ENCODE data around the gene SUSD3.
"Not testable (repeated sequence)": the region's sequence is repeated elsewhere in the genome, so short reads cannot be mapped to it uniquely, and the experiment has no call there.

Gene SUSD3

DNA sequence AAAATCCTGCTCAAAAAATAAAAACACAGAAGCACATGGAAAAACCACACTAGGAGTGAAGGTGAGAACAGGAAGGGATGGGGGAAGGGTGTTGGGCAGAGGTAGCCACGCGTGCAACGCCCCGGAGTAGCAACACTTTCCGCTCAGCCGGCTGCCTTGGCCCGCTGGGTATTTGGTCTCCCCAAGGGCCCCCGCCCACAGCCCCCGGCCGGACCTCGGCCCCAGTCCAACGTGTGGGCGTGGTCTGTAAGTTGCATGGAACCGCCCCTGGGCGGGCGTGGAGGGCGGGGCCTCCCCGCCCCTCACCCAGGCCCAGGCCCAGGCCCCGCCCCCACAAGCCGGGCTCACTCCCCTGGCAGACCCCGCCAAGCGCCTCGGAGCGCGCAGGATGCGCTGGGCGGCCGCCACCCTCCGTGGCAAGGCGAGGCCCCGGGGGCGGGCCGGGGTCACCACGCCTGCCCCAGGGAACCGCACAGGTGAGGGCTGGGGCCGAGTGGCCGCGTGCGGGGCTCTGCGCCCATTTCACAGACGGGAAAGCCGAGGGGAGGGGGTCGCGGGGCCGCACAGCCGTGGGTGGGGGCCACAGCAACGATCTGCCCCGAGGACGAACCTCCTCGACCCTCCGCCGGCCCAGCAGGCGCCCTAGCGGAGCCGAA, at the start of gene SUSD3:
TSS of gene SUSD3 (plus strand) at position 347 of the 656 bp plus-strand sequence. CDS start at position 389, 42 bp downstream.
- DNase-seq = peak; percentile 64

DNA sequence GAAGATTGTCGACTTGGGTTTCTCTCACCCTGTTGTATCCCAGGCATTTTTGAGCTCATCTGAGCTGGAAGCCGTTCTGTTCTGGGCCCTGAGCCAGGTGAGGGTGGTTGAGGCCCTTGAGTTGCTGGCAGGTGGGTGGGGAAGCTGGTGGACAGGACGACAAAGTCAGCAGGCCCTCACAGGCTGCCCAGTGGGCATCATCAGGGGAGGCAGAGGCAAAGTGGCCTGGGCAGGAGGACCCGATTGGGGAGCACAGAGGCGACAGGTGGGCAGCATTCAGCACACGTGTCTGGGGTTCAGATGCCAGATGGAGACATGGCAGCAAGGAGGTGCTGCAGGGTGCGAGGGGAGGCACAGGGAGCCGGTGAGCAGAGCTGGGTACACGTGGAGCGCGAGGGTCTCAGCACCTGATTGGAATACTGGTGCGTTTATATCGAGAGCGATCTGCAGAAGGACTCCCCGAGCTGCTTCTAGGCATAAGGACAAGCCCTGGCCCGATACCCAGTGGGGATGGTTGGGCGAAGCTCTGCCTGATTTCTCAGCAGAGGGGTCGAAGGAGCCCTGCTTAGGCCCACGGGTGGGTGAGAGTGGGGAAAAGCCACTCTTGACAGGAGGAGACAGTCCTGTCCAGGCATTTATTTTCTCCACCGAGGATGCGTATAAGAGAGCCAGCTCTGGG, 49.0 kb upstream of the SUSD3 start:
- no peak for DNase-seq

DNA sequence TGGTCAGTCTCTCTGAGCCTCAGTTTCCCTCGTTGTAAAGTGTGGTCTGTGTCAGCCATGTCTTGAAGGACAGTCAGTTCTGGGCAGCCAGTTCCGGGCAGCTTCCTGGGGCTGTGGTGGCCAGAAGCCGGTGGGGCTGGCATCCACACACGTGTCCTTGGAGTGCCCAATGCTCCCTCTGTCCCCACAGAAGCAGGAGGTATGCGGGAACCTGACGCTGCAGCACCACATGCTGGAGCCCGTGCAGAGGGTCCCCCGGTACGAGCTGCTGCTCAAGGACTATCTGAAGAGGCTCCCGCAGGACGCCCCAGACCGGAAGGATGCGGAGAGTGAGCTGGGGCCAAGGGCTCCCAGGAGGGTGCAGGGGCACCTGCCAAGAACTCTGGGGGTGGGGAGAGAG, 48.4 kb upstream of the SUSD3 start:
- DNase-seq = no peak

DNA sequence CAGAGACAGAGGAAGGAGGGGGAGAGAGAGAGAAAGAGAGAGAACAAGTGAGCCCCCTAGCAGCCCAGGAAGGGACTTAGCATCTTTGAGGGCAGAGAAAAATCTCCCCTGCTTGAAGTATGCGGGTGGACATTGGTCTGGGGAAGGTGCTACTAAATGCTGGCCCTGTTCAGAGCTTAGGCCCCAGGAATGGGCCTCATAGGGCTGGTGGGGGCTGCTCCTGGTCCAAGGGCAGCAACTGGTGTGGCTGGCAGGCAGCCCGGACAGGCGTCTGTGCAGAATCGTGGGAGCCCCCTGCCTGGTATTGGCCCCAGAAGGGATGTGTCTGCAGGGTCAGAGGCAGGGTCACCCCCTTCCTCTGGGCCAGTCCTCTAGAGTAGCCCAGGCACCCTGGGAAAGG, 47.8 kb upstream of the SUSD3 start:
- DNase-seq = no peak

DNA sequence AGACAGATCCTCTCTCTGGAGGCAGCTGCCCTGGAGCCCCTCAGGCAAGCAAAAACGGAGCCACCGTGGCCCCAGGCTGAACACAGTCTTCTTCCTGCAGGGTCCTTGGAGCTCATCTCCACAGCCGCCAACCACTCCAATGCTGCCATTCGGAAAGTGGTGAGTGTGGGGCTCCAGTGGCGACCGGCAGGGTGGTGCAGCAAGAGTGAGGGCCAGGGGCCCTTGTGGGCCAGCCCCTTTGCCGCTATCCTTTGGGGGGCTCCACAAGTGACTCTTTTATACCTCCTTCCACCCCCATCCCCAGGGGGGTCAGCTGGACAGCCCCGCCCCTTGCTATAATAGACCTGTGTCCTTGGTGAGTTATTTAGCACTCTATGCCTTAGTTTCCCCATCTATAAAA, 47.4 kb upstream of the SUSD3 start:
- no peak for DNase-seq

DNA sequence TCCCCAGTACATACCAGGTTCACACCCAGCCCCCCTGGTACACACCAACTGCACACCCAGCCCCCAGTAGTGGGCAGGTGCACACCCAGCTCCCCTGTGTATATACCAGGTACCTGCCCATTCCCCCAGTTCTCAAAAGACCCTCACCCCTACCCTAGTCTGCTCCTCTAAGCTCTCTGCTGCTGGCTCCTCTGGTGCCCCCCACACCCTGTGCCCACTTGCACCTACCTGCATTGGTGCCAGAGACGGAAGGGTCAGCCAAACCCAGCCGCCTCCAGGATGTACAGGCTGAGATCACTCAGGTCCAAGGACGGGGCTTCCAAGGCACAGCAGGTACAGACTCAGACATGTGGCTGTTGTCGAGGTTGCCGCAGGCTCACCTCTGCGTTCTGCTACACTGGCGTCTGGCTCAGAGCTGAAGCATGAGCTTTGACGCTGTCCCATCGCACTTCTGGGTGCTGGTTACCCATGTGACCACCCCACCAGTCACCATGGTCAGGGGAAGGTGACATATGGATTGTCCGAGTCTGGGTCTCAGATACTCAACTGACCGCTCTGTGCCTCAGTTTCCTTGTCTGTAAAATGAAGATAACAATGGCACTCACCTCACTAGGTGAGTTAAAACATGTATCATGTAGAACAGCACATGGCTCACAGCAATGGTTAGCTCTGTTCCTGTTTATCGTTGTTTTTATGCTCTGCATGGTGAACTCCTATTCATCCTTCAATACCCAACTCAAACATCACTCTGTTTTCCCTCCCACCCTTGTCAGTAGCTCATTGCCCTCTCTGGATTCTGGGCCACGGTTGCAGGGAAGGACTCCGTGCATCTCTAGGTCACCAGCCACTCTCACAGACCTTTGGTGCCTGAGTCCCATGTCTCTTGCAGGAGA, 45.3 kb upstream of the SUSD3 start:
- DNase-seq = no peak

DNA sequence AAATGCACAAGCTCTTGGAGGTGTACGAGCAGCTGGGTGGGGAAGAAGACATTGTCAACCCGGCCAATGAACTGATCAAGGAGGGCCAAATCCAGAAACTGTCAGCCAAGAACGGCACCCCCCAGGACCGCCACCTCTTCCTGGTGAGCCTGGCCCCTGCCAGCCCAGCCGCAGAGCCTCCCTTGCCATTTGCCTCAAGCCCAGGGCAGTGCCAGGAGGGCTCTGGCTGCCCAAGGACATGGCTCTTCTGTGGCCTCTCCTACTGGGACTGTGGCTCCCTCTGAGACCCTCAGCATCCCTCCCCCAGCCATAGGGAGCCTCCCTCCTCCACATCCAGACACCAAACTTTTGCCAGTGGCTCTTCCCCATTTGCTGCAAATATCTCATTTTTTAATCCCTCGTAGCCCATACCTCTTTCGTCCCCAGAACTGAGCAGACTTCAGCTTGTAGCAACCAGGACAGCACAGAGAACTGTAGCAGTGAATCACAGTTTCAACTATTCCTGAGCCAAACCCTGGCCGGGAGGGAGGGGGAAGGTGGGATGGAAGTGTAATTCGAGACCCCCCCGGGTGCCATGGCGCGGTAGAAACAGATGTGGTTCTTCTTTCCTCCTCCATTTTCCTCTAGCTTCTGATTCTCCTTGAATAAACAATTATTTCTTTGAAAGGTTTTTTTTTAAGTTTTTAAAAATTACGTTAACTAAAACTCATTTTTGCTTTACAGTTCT, 44.5 kb upstream of the SUSD3 start:
- no peak for DNase-seq

DNA sequence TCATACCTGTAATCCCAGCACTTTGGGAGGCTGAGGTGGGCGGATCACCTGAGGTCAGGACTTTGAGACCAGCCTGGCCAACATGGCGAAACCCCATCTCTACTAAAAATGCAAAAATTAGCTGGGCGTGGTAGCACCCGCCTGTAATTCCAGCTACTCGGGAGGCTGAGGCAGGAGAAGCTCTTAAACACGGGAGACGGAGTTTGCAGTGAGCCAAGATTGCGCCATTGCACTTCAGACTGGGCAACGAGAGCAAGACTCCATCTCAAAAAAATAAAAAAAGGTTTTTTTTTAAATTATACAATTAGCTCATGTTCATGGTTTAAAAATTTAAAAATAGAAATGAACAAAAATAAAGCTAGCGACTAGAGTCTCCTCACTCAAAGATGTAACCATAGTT, 43.3 kb upstream of the SUSD3 start:
- DNase-seq = not testable (repeated sequence)

DNA sequence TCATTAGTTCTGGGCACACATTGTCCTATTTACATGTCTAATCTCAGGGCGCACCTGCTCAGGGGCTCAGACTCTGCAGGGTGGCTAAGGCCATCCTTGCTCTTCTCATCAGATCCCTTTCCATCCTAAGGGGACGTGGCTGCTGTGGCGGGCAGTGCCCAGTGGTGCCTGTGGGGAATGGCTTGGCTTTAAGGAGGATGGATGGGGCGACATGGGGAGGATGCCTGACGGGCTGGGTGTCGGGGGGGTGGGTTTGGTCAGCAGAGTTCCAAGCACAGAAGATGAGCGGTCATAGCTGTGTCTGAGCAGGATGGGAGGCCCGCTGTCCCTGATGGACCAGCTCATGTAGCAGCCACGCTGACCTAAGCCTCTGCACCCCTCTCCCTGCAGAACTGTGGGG, 40.9 kb upstream of the SUSD3 start:
- no peak for DNase-seq

DNA sequence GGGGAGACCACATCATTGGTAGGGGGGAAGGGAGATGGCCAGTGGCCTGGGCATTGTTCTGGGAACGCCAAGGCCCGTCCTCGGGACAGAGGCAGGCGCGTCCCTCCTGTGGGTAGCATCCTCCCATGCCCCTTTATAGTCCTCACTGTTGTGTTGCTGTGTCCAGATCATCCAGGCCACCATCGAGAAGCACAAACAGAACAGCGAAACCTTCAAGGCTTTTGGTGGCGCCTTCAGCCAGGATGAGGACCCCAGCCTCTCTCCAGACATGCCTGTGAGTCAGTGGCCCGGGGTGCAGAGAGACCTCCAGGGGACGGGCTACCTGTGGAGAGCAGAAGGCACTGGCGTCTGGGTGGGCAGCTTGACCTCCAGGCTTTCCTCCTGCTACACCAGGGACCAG, 38.4 kb upstream of the SUSD3 start:
- DNase-seq = no peak

DNA sequence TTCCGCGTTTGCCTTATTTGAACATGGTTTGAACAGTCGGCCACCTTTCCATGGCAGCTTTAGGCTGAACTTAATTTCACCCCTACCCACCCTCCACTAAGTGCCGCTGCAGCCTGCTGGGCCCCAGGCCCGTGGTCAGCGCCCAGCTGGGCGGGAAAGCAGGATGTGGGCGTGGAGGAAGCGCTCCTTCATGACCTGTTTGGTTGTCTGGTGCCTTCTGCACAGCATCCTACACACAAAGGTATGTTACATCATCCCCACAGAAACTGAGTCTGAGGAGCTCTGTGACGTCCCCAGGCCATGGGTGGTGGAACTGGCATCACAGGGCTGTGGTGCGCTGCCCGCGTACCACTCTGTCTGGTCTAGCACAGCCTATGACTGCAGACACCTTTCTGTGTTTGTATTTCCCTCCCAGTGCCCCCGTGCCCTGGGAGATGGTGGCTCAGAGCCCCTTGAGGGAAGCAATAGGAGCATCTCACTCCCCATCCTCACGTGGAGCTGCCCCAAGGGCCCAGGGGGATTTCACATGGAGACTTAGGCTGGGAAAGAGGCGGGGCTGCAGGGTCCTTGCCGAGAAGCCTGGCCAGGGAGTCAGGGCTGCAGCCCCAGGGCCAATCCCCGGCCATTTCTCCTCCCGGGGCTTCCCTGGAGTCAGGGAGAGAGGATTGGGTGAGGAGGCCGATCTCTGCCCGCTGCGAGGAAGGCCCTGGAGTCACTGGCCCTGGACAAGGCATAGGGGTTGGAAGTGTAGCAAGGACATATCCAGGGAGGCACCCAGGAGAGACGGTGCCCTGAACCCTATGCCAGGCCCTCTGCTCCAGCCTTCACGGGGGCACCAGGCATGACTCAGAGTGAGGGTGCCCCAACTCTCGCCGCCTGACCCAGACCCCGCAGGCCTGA, 37.5 kb upstream of the SUSD3 start:
- peak; percentile 53 for DNase-seq

DNA sequence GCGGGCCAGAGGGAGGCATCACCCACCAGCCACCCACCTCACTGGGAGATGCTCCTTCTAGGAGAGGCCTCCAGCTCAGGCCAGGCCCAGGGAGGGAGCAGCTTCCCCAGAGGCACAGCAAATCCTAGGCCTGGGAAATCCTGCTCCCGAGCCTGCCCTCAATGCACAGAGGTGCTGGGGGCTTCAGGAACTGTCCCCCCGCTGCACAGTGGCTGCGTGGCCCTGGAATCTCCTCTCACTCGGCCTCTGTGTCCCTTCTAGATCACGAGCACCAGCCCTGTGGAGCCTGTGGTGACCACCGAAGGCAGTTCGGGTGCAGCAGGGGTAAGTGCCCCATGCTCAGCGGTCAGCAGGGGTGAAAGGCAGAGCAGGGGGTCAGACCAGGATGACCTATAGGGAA, 36.4 kb upstream of the SUSD3 start:
- DNase-seq = no peak

DNA sequence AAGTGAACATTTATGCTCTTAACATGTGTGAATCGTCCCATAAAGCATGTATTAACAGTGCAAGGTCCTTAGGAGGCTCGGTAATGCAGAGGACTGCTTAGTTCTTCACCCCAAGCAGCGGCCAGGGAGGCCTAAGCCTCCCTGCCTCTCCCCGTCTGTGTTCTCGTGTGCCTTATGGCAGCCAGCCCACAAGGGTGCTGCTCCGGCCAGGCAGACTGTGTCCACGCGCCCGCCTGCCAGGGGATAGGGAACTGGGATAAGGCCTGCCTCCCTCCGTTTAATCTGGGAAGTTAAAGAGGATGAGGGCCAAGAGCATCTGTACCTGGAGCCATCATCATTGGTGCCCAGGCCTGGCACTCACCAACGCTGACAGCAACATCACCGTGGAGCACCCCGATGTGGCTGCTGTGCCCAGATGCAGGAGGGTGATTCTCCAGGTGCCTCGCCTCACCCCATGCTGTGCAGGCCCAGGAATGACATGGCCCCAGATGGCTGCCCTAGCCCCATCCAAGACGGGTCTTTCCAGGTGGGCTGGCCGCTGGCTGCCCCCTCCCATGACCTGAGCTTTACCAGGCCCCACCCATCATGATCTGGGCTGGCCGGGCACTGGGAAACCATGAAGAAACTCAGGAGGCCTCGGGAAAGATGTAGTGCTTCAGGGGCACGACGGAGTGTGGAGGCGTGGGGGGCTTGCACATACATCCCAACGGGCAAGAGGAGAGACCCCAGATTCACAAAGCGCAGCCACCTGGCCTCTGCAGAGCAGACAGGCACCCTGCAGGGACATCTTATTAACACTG, 35.6 kb upstream of the SUSD3 start:
- no peak for DNase-seq

DNA sequence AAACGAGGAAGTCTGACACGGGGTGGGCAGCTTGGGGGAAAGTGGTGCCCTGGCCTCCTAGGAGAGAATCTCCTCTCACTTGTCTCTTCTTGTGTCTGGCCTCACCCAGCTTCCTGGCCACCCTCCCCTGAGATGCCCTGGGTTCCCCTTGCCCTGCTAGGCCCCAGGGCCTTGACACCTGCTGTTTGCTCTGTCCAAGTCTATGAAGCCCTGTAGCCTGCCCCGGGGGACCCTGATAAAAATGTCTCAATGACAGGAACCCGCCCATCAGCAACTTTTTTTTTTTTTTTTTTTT, 35.0 kb upstream of the SUSD3 start:
- no peak for DNase-seq

DNA sequence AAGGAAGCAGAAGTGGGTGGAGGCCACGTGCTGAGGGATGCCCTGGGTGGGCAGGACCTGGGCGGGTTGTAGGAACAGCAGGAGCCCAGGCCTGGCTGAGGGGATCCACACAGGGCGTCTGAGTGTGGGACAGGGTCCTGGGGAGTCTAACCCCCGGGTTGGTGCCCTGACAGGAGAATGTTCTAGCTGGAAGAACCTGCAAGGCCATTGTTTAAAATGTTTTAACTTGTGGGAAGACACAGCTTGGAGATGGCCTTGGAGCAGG, 33.9 kb upstream of the SUSD3 start:
- DNase-seq = no peak

DNA sequence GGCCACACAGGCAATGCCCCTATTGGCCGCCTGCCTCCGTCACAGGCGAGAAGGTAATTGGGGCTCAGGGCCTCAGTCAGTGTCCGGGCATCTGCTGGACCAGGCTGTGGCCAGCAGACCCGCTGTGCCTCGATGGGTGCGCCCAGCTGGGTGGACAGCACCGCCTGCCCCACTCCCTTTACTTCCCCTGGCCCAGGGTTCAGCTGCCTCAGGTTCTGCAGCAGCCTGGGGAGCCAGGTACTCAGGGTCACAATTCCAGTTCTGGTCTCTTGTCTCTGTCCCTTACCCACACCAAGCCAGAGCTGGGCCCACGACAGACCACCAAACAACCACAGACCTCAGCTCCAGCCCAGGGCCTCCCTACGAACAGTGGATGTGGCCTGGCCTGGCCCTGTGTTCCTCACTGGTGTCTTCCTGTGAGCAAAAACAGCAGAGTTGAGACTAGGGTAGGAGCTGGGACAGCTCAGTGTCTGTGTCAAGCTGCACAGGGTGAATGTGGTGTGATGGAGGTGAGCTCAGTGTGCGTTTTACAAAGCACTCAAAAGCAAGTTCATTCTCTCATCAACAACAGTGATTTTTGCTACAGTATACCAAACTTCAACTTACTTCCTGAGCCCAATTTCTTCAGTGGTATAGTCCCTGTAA, 33.4 kb upstream of the SUSD3 start:
- DNase-seq = no peak

DNA sequence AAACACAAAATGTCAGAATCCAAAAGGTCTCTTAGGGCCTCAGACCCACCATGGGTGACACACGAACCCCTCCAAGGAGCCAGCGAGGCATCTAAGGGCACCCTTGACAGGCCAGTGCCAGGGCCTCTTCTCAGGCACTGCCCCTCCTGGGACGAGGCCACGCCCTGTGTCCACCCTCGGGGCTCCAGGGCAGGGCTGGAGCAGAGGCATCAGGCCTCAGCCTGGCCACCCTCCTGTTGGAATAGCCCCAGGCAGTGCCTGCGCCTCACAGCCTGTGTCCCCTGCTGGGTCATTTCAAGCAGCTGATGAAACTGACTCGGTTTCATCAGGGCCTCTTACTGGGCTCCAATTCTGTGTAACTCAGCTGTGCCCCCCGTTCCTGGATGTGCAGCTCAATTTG, 32.8 kb upstream of the SUSD3 start:
- DNase-seq = no peak

DNA sequence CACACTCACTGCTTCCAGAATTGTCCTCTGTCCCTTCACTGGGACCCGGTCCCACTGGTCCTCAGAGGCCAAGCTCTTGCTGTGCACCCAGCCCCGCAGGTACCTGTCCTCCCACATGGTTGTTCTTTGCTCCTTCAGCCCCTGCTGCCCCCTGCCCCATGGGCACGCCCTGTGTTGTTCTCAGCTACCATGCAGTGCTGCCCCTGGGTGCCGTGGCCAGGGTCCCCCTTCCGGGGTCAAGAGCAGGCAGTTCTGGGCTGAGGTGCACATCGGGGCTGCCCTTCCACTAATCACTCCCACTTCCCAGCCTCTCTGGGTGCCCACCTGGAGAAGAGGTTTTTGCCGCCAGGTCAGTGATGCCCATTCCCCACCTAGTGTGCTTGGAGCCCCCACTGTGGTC, 31.9 kb upstream of the SUSD3 start:
- DNase-seq = no peak

DNA sequence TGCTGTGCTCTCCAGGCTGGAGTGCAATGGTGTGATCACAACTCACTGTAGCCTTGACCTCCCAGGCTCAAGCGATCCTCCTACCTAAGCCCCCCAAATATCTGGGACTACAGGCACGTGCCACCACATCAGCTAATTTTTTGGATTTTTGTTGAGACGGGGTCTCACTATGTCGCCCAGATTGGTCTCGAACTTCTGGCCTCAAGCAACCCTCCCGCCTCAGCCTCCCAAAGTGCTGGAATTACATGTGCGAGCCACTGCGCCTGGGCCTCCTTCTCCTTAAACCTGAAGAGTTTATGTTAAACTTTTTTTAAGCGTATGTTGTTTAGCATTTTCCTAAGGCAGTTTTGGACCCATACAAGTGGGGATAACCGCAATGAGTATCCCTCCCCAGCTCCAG, 30.8 kb upstream of the SUSD3 start:
- no peak for DNase-seq

DNA sequence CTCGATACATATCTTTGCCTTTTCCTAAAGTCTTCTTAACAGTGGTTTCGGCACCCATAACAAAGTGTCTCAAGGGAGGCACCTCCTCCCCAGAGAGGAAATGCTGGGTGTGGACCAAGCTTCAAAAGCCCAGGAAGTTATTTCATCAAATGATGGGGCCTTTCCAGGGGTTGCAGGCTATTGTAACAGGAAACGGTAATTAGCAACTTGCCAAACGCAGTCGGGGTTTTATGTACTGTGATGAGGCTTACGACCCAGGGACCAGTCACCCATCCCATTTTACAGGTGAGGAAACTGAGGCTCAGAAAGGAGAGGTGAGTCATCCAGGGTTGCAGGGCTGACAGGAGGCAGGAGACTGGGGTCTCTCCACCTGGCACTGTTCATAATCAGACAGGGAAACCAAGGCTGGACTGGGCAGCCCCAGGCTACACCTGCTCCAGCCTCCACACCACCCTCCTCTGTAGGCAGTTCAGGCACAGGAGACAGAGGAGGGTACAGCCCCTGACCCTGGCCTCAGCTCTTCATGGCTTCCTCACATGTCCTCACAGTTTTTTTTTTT, 30.0 kb upstream of the SUSD3 start:
- DNase-seq = peak; percentile 67
